PC-3 (cell line): ENCODE data around the gene CRADD. TPM values are rescaled to one million over a fixed set of nuclear protein-coding genes. Genes with fewer than 3 reads are reported as not detected.

Experiments
- ATAC-seq: fragments of 200-7000 bp; cut with Tn5 transposase; 2 replicates; pipeline ENCODE4 v1.9.1; 2020; ENCODE audit warnings: mild to moderate bottlenecking, moderate library complexity
- BruUV-seq: library from RNA; stranded (reverse); fragments of 400-500 nt; replicated peaks from 2 replicates; lab custom pipeline; 2021; lab: Mats Ljungman, UMichigan
- CTCF ChIA-PET: fragments of 300-600 bp; sonication (Branson Sonifier 250); formaldehyde crosslinking; loops from one replicate; lab custom pipeline; 2022; ENCODE audit warnings: antibody characterized with exemption; lab: Charles Lee
- POLR2A ChIA-PET: fragments of 300-600 bp; sonication (Branson Sonifier 250); formaldehyde crosslinking; loops from one replicate; lab custom pipeline; 2022; ENCODE audit warnings: antibody characterized with exemption; ENCODE audit not compliant: unreplicated experiment; lab: Charles Lee
- DNase-seq: peaks from one replicate; pipeline ENCODE4 v3.0.0-alpha.2; 2015
- H2AFZ ChIP-seq: fragments of 300-600 bp; sonication (generic); 2 replicates; pipeline ENCODE4 v1.6.0; 2016; ENCODE audit warnings: antibody characterized with exemption, low read length
- H3F3A ChIP-seq: fragments of 300-600 bp; sonication (generic); one replicate; pipeline ENCODE4 v1.6.0; 2017; ENCODE audit warnings: antibody characterized with exemption, low read length, control low read depth, mild to moderate bottlenecking; ENCODE audit not compliant: unreplicated experiment
- H3K27ac ChIP-seq: fragments of 300-600 bp; sonication (generic); 2 replicates; pipeline ENCODE4 v1.5.1; 2016; ENCODE audit warnings: mild to moderate bottlenecking, low read length
- H3K27me3 ChIP-seq: fragments of 300-600 bp; sonication (generic); 2 replicates; pipeline ENCODE4 v1.6.1; 2016; ENCODE audit warnings: low read length, mixed read lengths
- H3K36me3 ChIP-seq: fragments of 300-600 bp; sonication (generic); 2 replicates; pipeline ENCODE4 v1.6.1; 2016; ENCODE audit warnings: low read depth, mixed run types, low read length, mixed read lengths
- H3K4me1 ChIP-seq: fragments of 300-600 bp; sonication (generic); 2 replicates; pipeline ENCODE4 v1.5.1; 2016; ENCODE audit warnings: low read length; ENCODE audit not compliant: insufficient read depth
- H3K4me2 ChIP-seq: fragments of 300-600 bp; sonication (generic); 2 replicates; pipeline ENCODE4 v1.6.0; 2016; ENCODE audit warnings: low read length
- H3K4me3 ChIP-seq: fragments of 300-600 bp; sonication (generic); 2 replicates; pipeline ENCODE4 v1.5.1; 2016; ENCODE audit warnings: mild to moderate bottlenecking, low read length, mixed read lengths
- H3K79me2 ChIP-seq: fragments of 300-600 bp; sonication (generic); 2 replicates; pipeline ENCODE4 v1.6.1; 2017; ENCODE audit warnings: low read length, mixed read lengths
- H3K9ac ChIP-seq: fragments of 300-600 bp; sonication (generic); 2 replicates; pipeline ENCODE4 v1.6.0; 2016; ENCODE audit warnings: mild to moderate bottlenecking, low read length
- H3K9me2 ChIP-seq: fragments of 300-600 bp; sonication (generic); replicated peaks from 2 replicates; pipeline ENCODE4 v1.6.1; 2016; ENCODE audit warnings: mixed run types, low read length, mixed read lengths
- H3K9me3 ChIP-seq: fragments of 300-600 bp; sonication (generic); 2 replicates; pipeline ENCODE4 v1.6.1; 2016; ENCODE audit warnings: low read length, mixed read lengths
- H4K20me1 ChIP-seq: fragments of 300-600 bp; sonication (generic); 2 replicates; pipeline ENCODE4 v1.6.1; 2016; ENCODE audit warnings: low read length, mixed read lengths
- CTCF ChIP-seq: fragments of 300-600 bp; sonication (generic); conservative IDR thresholded peaks from 2 replicates; pipeline ENCODE4 v1.5.1; 2017; ENCODE audit warnings: antibody characterized with exemption, low read depth, mild to moderate bottlenecking, low read length
- EZH2 ChIP-seq: fragments of 300-600 bp; sonication (generic); IDR thresholded peaks from one replicate; pipeline ENCODE4 v1.6.1; 2017; ENCODE audit warnings: antibody characterized with exemption, mild to moderate bottlenecking, low read length; ENCODE audit not compliant: unreplicated experiment
- EZH2phosphoT487 ChIP-seq: fragments of 300-600 bp; sonication (generic); IDR thresholded peaks from 2 replicates; pipeline ENCODE4 v1.6.1; 2018; ENCODE audit warnings: mild to moderate bottlenecking, antibody characterized with exemption, low read length, borderline replicate concordance
- intact Hi-C: fragments of 100-400 bp; cut with micrococcal nuclease; formaldehyde crosslinking; loops from 2 replicates; pipeline ENCODE4 v1.9.0; 2023
- total RNA-seq: library from RNA; depleted of rRNA; stranded (reverse); fragments of >200 nt; gene quantifications from 2 replicates; pipeline ENCODE4 v1.2.3, GENCODE V29; 2014

Gene CRADD
- total RNA-seq, 1 experiment from 2014 or later = 11.4 TPM

GRCh38 chr12:93804392-93805179 is 127.4 kb downstream of the CRADD start:
- Histone ChIP-seq H3K9me2 (no peaks in the 10 kb centered on the region), H4K20me1 (no peaks in the 10 kb centered on the region), H3K9ac (no peak overlapping the region), H2AFZ (no peak overlapping the region), H3K4me3 (no peak overlapping the region), H3K4me1 (no peaks in the 10 kb centered on the region), H3K27ac (no peak overlapping the region), H3K79me2 (no peaks in the 10 kb centered on the region), H3K36me3 (no peaks in the 10 kb centered on the region), H3K4me2 (no peak overlapping the region), H3K27me3 (no peaks in the 10 kb centered on the region), H3K9me3 (no peaks in the 10 kb centered on the region), H3F3A (no peaks in the 10 kb centered on the region)
- no TSS peak for BruUV-seq
- DNase-seq (no peak), ATAC-seq (no peak)
- CTCF ChIA-PET = no interaction called here
- TF ChIP-seq EZH2phosphoT487 = no peak
- TF ChIP-seq CTCF = no peak
- no peak for TF ChIP-seq EZH2
- intact Hi-C loops = no loop called here
- POLR2A ChIA-PET = interaction anchor here (0.6 kb wide), 1 partner anchor 378 kb away, joined by 6 read pairs; no protein-coding TSS in a partner anchor

GRCh38 chr12:93805736-93806141 is 128.6 kb downstream of the CRADD start:
- Histone ChIP-seq H3K27me3 (no peaks in the 10 kb centered on the region), H3K9me2 (no peaks in the 10 kb centered on the region), H3K4me3 (no peak overlapping the region), H3K4me1 (peaks cover 3% of the 10 kb centered on the region), H3K4me2 (no peak overlapping the region), H3K79me2 (no peaks in the 10 kb centered on the region), H4K20me1 (no peaks in the 10 kb centered on the region), H3K9me3 (no peaks in the 10 kb centered on the region), H2AFZ (no peak overlapping the region), H3K9ac (no peak overlapping the region), H3K36me3 (no peaks in the 10 kb centered on the region), H3K27ac (no peak overlapping the region), H3F3A (no peaks in the 10 kb centered on the region)
- ChIA-PET POLR2A (no interaction called here), CTCF (no interaction called here)
- ATAC-seq = no peak
- intact Hi-C loops = no loop called here
- no peak for DNase-seq
- no peak for TF ChIP-seq EZH2
- BruUV-seq = no TSS peak

- Histone ChIP-seq H3K36me3 (no peaks in the 10 kb centered on the region), H3K9me2 (no peaks in the 10 kb centered on the region), H3K79me2 (no peaks in the 10 kb centered on the region), H3K27me3 (no peaks in the 10 kb centered on the region), H3K27ac (no peak overlapping the region), H3K4me1 (peaks cover 10% of the 10 kb centered on the region), H3K4me2 (no peak overlapping the region), H4K20me1 (no peaks in the 10 kb centered on the region), H3K4me3 (no peak overlapping the region), H3K9ac (no peak overlapping the region), H2AFZ (no peak overlapping the region), H3K9me3 (no peaks in the 10 kb centered on the region), H3F3A (no peaks in the 10 kb centered on the region)
- DNase-seq (no peak), ATAC-seq (no peak)
- TF ChIP-seq CTCF = no peak
- no peak for TF ChIP-seq EZH2
- no peak for TF ChIP-seq EZH2phosphoT487
- POLR2A ChIA-PET = no interaction called here
- intact Hi-C loops = no loop called here
- CTCF ChIA-PET = no interaction called here
- no TSS peak for BruUV-seq
Measured at GRCh38 chr12:93807354-93807753, 130.2 kb downstream of the CRADD start.
